GM12878 (cell line): ENCODE results near the gene NT5C. TPM values are rescaled to one million over a fixed set of nuclear protein-coding genes. Genes with fewer than 3 reads are reported as not detected.
A peak's percentile ranks its signal among the peaks of the same experiment; 100 is the strongest.
"Not testable (repeated sequence)": the region's sequence is repeated elsewhere in the genome, so short reads cannot be mapped to it uniquely, and the experiment has no call there.

ENCODE experiments used
- ATAC-seq: fragments of 200-7000 bp; cut with Tn5 transposase; 3 replicates; pipeline ENCODE4 v1.9.1; 2020; ENCODE audit warnings: mild to moderate bottlenecking, moderate library complexity
- BruUV-seq: library from RNA; stranded (reverse); fragments of 400-500 nt; replicated peaks from 2 replicates; lab custom pipeline; 2021; lab: Mats Ljungman, UMichigan
- CTCF ChIA-PET: fragments of 300-600 bp; sonication (Branson Sonifier 250); formaldehyde crosslinking; extraction: SDS; loops from one replicate; lab custom pipeline; 2021; ENCODE audit warnings: inconsistent platforms; lab: Yijun Ruan, JAX
- POLR2A ChIA-PET: fragments of 350-600 bp; formaldehyde crosslinking; extraction: SDS; loops from one replicate; lab custom pipeline; 2021; ENCODE audit warnings: inconsistent platforms; lab: Charles Lee
- RAD21 ChIA-PET: fragments of 300-600 bp; sonication (Branson Sonifier 250); formaldehyde crosslinking; loops from one replicate; lab custom pipeline; 2023; ENCODE audit warnings: antibody characterized with exemption; ENCODE audit not compliant: unreplicated experiment; lab: Charles Lee
- SMC1A ChIA-PET: fragments of 300-600 bp; sonication (Branson Sonifier 250); formaldehyde crosslinking; loops from one replicate; lab custom pipeline; 2023; ENCODE audit not compliant: unreplicated experiment, uncharacterized antibody; lab: Charles Lee
- DNase-seq: peaks from one replicate; pipeline ENCODE4 v3.0.0-alpha.2; 2011; ENCODE audit warnings: low read depth, low spot score
- FAIRE-seq: peaks from 3 replicates; lab custom pipeline; 2011; peaks lifted over from hg19 to GRCh38; lab: Jason Lieb, UNC
- H2AFZ ChIP-seq: 2 replicates; pipeline ENCODE4 v1.6.0; 2011; ENCODE audit warnings: low read depth, low read length, control low read depth; ENCODE audit not compliant: control insufficient read depth
- H3K27ac ChIP-seq: 2 replicates; pipeline ENCODE4 v1.5.1; 2011; ENCODE audit warnings: control low read depth; ENCODE audit not compliant: control insufficient read depth, insufficient read depth
- H3K27me3 ChIP-seq, 2 experiments: replicated peaks in 1 of 2; 2 replicates each; pipeline versions ENCODE4 v1.6.0 to v1.6.1; 2011; ENCODE audit warnings: low read length in 1 of 2; ENCODE audit not compliant: control insufficient read depth in 2 of 2, insufficient read depth in 2 of 2
- H3K36me3 ChIP-seq, 2 experiments: 2 replicates each; pipeline ENCODE4 v1.5.1; 2011; ENCODE audit warnings: low read length in 1 of 2; ENCODE audit not compliant: control insufficient read depth in 2 of 2, insufficient read depth in 2 of 2
- H3K4me1 ChIP-seq: 2 replicates; pipeline ENCODE4 v1.6.1; 2011; ENCODE audit warnings: mild to moderate bottlenecking, low read length, moderate library complexity, mixed read lengths; ENCODE audit not compliant: control insufficient read depth, insufficient read depth
- H3K4me2 ChIP-seq: 2 replicates; pipeline ENCODE4 v1.6.0; 2011; ENCODE audit warnings: control low read depth; ENCODE audit not compliant: control insufficient read depth, insufficient read depth
- H3K4me3 ChIP-seq: fragments of 200-600 bp; sonication (generic); 2 replicates; pipeline ENCODE4 v1.5.1; 2016
- H3K79me2 ChIP-seq: 2 replicates; pipeline ENCODE4 v1.6.0; 2011; ENCODE audit warnings: low read length; ENCODE audit not compliant: control insufficient read depth, insufficient read depth
- H3K9ac ChIP-seq: 2 replicates; pipeline ENCODE4 v1.8.0; 2011; ENCODE audit warnings: low read length, control low read depth, mixed read lengths; ENCODE audit not compliant: control insufficient read depth, insufficient read depth
- H3K9me3 ChIP-seq: replicated peaks from 3 replicates; pipeline ENCODE4 v1.5.1; 2011; ENCODE audit warnings: mild to moderate bottlenecking, low read length; ENCODE audit not compliant: control insufficient read depth, insufficient read depth
- H4K20me1 ChIP-seq: 2 replicates; pipeline ENCODE4 v1.6.0; 2011; ENCODE audit not compliant: control insufficient read depth, insufficient read depth
- CBX5 ChIP-seq: sonication (generic); IDR thresholded peaks from 2 replicates; pipeline ENCODE4 v1.6.1; 2016; ENCODE audit warnings: low read depth, moderate library complexity, mild to moderate bottlenecking, inconsistent platforms
- CEBPB ChIP-seq, 2 experiments: fragments of 150-350 bp in 1 of 2; IDR thresholded peaks; 2 replicates each; pipeline ENCODE4 v1.6.1; 2012 to 2014; ENCODE audit warnings: low read depth in 2 of 2, low read length in 2 of 2, borderline replicate concordance in 1 of 2, inconsistent platforms in 1 of 2
- CUX1 ChIP-seq: IDR thresholded peaks from 2 replicates; pipeline ENCODE4 v1.6.1; 2012; ENCODE audit warnings: improper control_type of control experiment, low read depth, low read length; ENCODE audit not compliant: insufficient replicate concordance
- E4F1 ChIP-seq: fragments of 450-650 bp; IDR thresholded peaks from 2 replicates; pipeline ENCODE4 v1.6.1; 2018; ENCODE audit warnings: borderline replicate concordance, mild to moderate bottlenecking; ENCODE audit not compliant: partially characterized antibody
- HCFC1 ChIP-seq: fragments of 150-350 bp; IDR thresholded peaks from 2 replicates; pipeline ENCODE4 v1.6.1; 2014; ENCODE audit warnings: low read length
- MAX ChIP-seq: IDR thresholded peaks from 2 replicates; pipeline ENCODE4 v1.6.1; 2012; ENCODE audit warnings: low read depth, low read length, improper control_type of control experiment
- NFXL1 ChIP-seq: fragments of 450-650 bp; IDR thresholded peaks from 2 replicates; pipeline ENCODE4 v1.6.1; 2017; ENCODE audit warnings: antibody characterized with exemption, mild to moderate bottlenecking, borderline replicate concordance
- NFYB ChIP-seq: IDR thresholded peaks from 2 replicates; pipeline ENCODE4 v1.6.1; 2011; ENCODE audit warnings: low read depth, mild to moderate bottlenecking, low read length, improper control_type of control experiment, moderate library complexity; ENCODE audit not compliant: insufficient read depth
- NR2C1 ChIP-seq: fragments of 450-650 bp; IDR thresholded peaks from 2 replicates; pipeline ENCODE4 v1.6.1; 2017; ENCODE audit warnings: antibody characterized with exemption, mild to moderate bottlenecking, moderate library complexity
- POLR2AphosphoS2 ChIP-seq: IDR thresholded peaks from 2 replicates; pipeline ENCODE4 v1.6.1; 2011; ENCODE audit warnings: low read depth, mild to moderate bottlenecking, low read length, improper control_type of control experiment, moderate library complexity
- POLR2AphosphoS5 ChIP-seq: IDR thresholded peaks from 2 replicates; pipeline ENCODE4 v1.6.1; 2011; ENCODE audit warnings: mild to moderate bottlenecking, low read length, inconsistent platforms
- TAF1 ChIP-seq: IDR thresholded peaks from 2 replicates; pipeline ENCODE4 v1.6.1; 2011; ENCODE audit warnings: mild to moderate bottlenecking, low read depth, low read length, borderline replicate concordance
- ZNF207 ChIP-seq: fragments of 450-650 bp; IDR thresholded peaks from 2 replicates; pipeline ENCODE4 v1.6.1; 2014; ENCODE audit warnings: antibody characterized with exemption, mild to moderate bottlenecking, borderline replicate concordance
- WGBS: methylation state at CpG from one replicate; pipeline ENCODE4 v1.1.6; 2016; ENCODE audit warnings: low lambda C conversion rate; ENCODE audit not compliant: insufficient replicate concordance, insufficient coverage; ENCODE audit errors: missing lambda C conversion rate; 5-methylcytosine and 5-hydroxymethylcytosine counted together
- in situ Hi-C: fragments of 300-500 bp; cut with MboI; formaldehyde crosslinking; loops from 9 replicates; pipeline ENCODE4 v1.14.3; 2018; ENCODE audit warnings: mixed read lengths
- intact Hi-C: fragments of 100-400 bp; cut with micrococcal nuclease; formaldehyde crosslinking; loops from one replicate; pipeline ENCODE4 v1.14.2; 2022; ENCODE audit not compliant: unreplicated experiment
- polyA plus RNA-seq, 11 experiments: library from polyadenylated mRNA; depleted of rRNA in 4 of 11; unstranded in 6 of 11; stranded (reverse) in 5 of 11; fragments of >200 nt; fragmentation: Nextera tagmentation in 4 of 11; fragmentation: Illumina TruSeq in 1 of 11; extraction: Ambion mirVana in 4 of 11; extraction: Trizol in 1 of 11; gene quantifications; 1 replicate in 1 of 11; 2 replicates in 10 of 11; pipeline versions ENCODE4 v1.2.1 to v1.2.3, GENCODE V29; 2011 to 2016; ENCODE audit warnings: inconsistent platforms in 2 of 11, missing spikeins in 2 of 11, low read depth in 1 of 11
- total RNA-seq, 4 experiments: library from RNA; depleted of rRNA in 3 of 4; stranded (reverse); fragments of >200 nt in 3 of 4; fragmentation: Illumina TruSeq in 1 of 4; extraction: Trizol in 1 of 4; gene quantifications; 2 replicates each; pipeline versions ENCODE4 v1.2.1 to v1.2.3, GENCODE V29; 2013 to 2021

Gene NT5C
- total and polyA plus RNA-seq, 10 of the 15 experiments (the other 5 are each of a cell fraction or from before 2014, with no cell fraction given): 3.7 to 158 (median 63.9) TPM

GRCh38 chr17:75128694-75129505 is 2.6 kb downstream of the NT5C start (continued):
- TF ChIP-seq NFYB (no peak), HCFC1 (no peak), E4F1 (no peak), POLR2AphosphoS2 (peak; percentile 31; the same call in 1 of the 2 replicates), ZNF207 (no peak), CEBPB (IDR thresholded peaks at IDR 0.05; ENCODE audit: borderline replicate concordance in 1 of 2, low read depth in 2 of 2, low read length in 2 of 2) (no peak), CUX1 (no peak), NR2C1 (no peak), POLR2AphosphoS5 (peak; percentile 17; the same call in 1 of the 2 replicates), MAX (no peak), NFXL1 (no peak), TAF1 (no peak), CBX5 (no peak)
- TF ChIP-seq, all 136 proteins: peak for 3

- H4K20me1 ChIP-seq, in situ Hi-C loops, H3K27me3 ChIP-seq, H3K9me3 ChIP-seq, H3K4me2 ChIP-seq, H3K27ac ChIP-seq, FAIRE-seq, SMC1A ChIA-PET, H3K9ac ChIP-seq, DNase-seq, BruUV-seq, ATAC-seq, H3K4me3 ChIP-seq, H3K36me3 ChIP-seq, H2AFZ ChIP-seq: not testable (repeated sequence)
- CTCF ChIA-PET: interaction anchor here (0.7 to 2.8 kb wide), 2 partner anchors 11 to 44 kb away, joined by 3 to 9 read pairs; no protein-coding TSS in a partner anchor
- POLR2A ChIA-PET: interaction anchor here (6.2 kb wide), 1 partner anchor 12 kb away, joined by 53 read pairs; no protein-coding TSS in a partner anchor
- Histone ChIP-seq H3K4me1 (peaks cover 24% of the 10 kb centered on the region), H3K79me2 (peaks cover 21% of the 10 kb centered on the region)
- intact Hi-C loops: loop anchor here (5.0 kb wide), 1 partner anchor 166 kb away; no protein-coding TSS in a partner anchor
- RAD21 ChIA-PET: interaction anchor here (0.9 kb wide), 1 partner anchor 14 kb away, joined by 4 read pairs; no protein-coding TSS in a partner anchor
- WGBS: 96% methylated on average over 5 of the region's 5 CpGs
These were observed 3.6 kb downstream of the NT5C start for GRCh38 chr17:75127936-75128335.
